HL-60 (cell line): Measurements from ENCODE around the gene ATP13A3.

ENCODE experiments used
- GABPA ChIP-seq: IDR thresholded peaks from 2 replicates; pipeline ENCODE4 v1.6.1; 2012; ENCODE audit warnings: low read depth
- POLR2AphosphoS5 ChIP-seq: IDR thresholded peaks from 2 replicates; pipeline ENCODE4 v1.6.1; 2012; ENCODE audit warnings: low read depth
- REST ChIP-seq: IDR thresholded peaks from 2 replicates; pipeline ENCODE4 v1.6.1; 2012; ENCODE audit warnings: low read depth; ENCODE audit not compliant: insufficient replicate concordance
- SPI1 ChIP-seq: IDR thresholded peaks from 2 replicates; pipeline ENCODE4 v1.6.1; 2012; ENCODE audit warnings: low read depth, mild to moderate bottlenecking, borderline replicate concordance
- TF ChIP-seq, protein P1 (sequence below): IDR thresholded peaks from one replicate; pipeline ENCODE4 v1.5.1; 2011; ENCODE audit warnings: low read length, control low read depth, inconsistent platforms; ENCODE audit not compliant: insufficient read depth

- TF ChIP-seq, protein P1, sequence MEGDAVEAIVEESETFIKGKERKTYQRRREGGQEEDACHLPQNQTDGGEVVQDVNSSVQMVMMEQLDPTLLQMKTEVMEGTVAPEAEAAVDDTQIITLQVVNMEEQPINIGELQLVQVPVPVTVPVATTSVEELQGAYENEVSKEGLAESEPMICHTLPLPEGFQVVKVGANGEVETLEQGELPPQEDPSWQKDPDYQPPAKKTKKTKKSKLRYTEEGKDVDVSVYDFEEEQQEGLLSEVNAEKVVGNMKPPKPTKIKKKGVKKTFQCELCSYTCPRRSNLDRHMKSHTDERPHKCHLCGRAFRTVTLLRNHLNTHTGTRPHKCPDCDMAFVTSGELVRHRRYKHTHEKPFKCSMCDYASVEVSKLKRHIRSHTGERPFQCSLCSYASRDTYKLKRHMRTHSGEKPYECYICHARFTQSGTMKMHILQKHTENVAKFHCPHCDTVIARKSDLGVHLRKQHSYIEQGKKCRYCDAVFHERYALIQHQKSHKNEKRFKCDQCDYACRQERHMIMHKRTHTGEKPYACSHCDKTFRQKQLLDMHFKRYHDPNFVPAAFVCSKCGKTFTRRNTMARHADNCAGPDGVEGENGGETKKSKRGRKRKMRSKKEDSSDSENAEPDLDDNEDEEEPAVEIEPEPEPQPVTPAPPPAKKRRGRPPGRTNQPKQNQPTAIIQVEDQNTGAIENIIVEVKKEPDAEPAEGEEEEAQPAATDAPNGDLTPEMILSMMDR: no peak
- TF ChIP-seq GABPA (no peak), POLR2AphosphoS5 (no peak), REST (no peak), SPI1 (no peak)
Observed at GRCh38 chr3:194375473-194376240, 111.1 kb downstream of the ATP13A3 start.
